SK-N-SH (cell line): Measurements from ENCODE around the gene NTN1. TPM values are rescaled to one million over a fixed set of nuclear protein-coding genes. Genes with fewer than 3 reads are reported as not detected.

Source experiments
- CTCF ChIA-PET: fragments of 300-600, 350-600 bp; formaldehyde crosslinking; extraction: SDS; loops from one replicate; lab custom pipeline; 2021; lab: Yijun Ruan, JAX
- POLR2A ChIA-PET: fragments of 350-600 bp; sonication (Branson Sonifier 250); formaldehyde crosslinking; extraction: SDS; loops from one replicate; lab custom pipeline; 2020; ENCODE audit warnings: antibody characterized with exemption, inconsistent platforms; lab: Yijun Ruan, JAX
- DNase-seq: peaks from one replicate; pipeline ENCODE4 v3.0.0; 2012
- H2AFZ ChIP-seq: fragments of 200-600 bp; sonication (generic); 2 replicates; pipeline ENCODE4 v1.8.1; 2016; ENCODE audit warnings: antibody characterized with exemption, mild to moderate bottlenecking, low read depth
- H3F3A ChIP-seq: fragments of 200-600 bp; sonication (generic); replicated peaks from 2 replicates; pipeline ENCODE3; 2016; ENCODE audit warnings: antibody characterized with exemption, mild to moderate bottlenecking; ENCODE audit not compliant: insufficient read depth
- H3K27ac ChIP-seq, 2 experiments: fragments of 200-500 bp in 1 of 2; fragments of 200-600 bp in 1 of 2; sonication (Bioruptor generic) in 1 of 2; sonication (generic), shearing (Covaris generic) in 1 of 2; 2 replicates each; pipeline versions ENCODE4 v1.5.1 to v1.6.1; 2014 to 2016; ENCODE audit warnings: low read depth in 2 of 2, inconsistent platforms in 1 of 2, low read length in 1 of 2, mild to moderate bottlenecking in 1 of 2, mixed read lengths in 1 of 2
- H3K27me3 ChIP-seq: fragments of 200-600 bp; sonication (generic), shearing (Covaris generic); 2 replicates; pipeline ENCODE4 v1.6.1; 2016; ENCODE audit warnings: mixed run types; ENCODE audit not compliant: insufficient read depth
- H3K36me3 ChIP-seq, 2 experiments: fragments of 200-500 bp in 1 of 2; fragments of 200-600 bp in 1 of 2; sonication (Bioruptor generic) in 1 of 2; sonication (generic) in 1 of 2; replicated peaks in 1 of 2; 2 replicates each; pipeline versions ENCODE3 to v1.5.1; 2014 to 2016; ENCODE audit warnings: low read length in 1 of 2, mild to moderate bottlenecking in 1 of 2; ENCODE audit not compliant: insufficient read depth in 2 of 2, control insufficient read depth in 1 of 2
- H3K4me1 ChIP-seq, 2 experiments: fragments of 200-500 bp in 1 of 2; fragments of 200-600 bp in 1 of 2; sonication (Bioruptor generic) in 1 of 2; sonication (generic), shearing (Covaris generic) in 1 of 2; 2 replicates each; pipeline versions ENCODE4 v1.5.1 to v1.6.1; 2014 to 2016; ENCODE audit warnings: low read depth in 1 of 2, low read length in 1 of 2, mixed run types in 1 of 2; ENCODE audit not compliant: insufficient read depth in 2 of 2, control insufficient read depth in 1 of 2
- H3K4me2 ChIP-seq: fragments of 200-600 bp; sonication (generic), shearing (Covaris generic); 2 replicates; pipeline ENCODE4 v1.6.1; 2017; ENCODE audit warnings: mixed run types
- H3K4me3 ChIP-seq, 2 experiments: fragments of 200-500 bp in 1 of 2; fragments of 200-600 bp in 1 of 2; sonication (Bioruptor generic) in 1 of 2; sonication (generic), shearing (Covaris generic) in 1 of 2; 2 replicates each; pipeline versions ENCODE4 v1.5.1 to v1.8.1; 2014 to 2016; ENCODE audit warnings: low read depth in 2 of 2, inconsistent platforms in 1 of 2, low read length in 1 of 2, mild to moderate bottlenecking in 1 of 2, mixed read lengths in 1 of 2, moderate library complexity in 1 of 2
- H3K79me2 ChIP-seq: fragments of 200-600 bp; sonication (generic); 2 replicates; pipeline ENCODE4 v1.8.1; 2017; ENCODE audit warnings: mild to moderate bottlenecking; ENCODE audit not compliant: insufficient read depth
- H3K9ac ChIP-seq: fragments of 200-600 bp; sonication (generic); 2 replicates; pipeline ENCODE4 v1.6.1; 2017; ENCODE audit warnings: mixed run types
- H3K9me2 ChIP-seq: fragments of 200-600 bp; sonication (generic); 2 replicates; pipeline ENCODE4 v1.6.1; 2017; ENCODE audit warnings: mixed run types
- H3K9me3 ChIP-seq: fragments of 200-600 bp; sonication (generic); 2 replicates; pipeline ENCODE4 v1.6.1; 2017; ENCODE audit warnings: mixed run types, mild to moderate bottlenecking, moderate library complexity
- H4K20me1 ChIP-seq: fragments of 200-600 bp; sonication (generic); 2 replicates; pipeline ENCODE4 v1.6.1; 2017; ENCODE audit warnings: mild to moderate bottlenecking, mixed run types; ENCODE audit not compliant: insufficient read depth
- CHD2 ChIP-seq: fragments of 150-350 bp; IDR thresholded peaks from 2 replicates; pipeline ENCODE4 v1.6.1; 2018; ENCODE audit warnings: low read length; ENCODE audit not compliant: partially characterized antibody
- ELF1 ChIP-seq: IDR thresholded peaks from 2 replicates; pipeline ENCODE4 v1.4.0; 2012
- FOXJ3 ChIP-seq: sonication (generic); formaldehyde crosslinking; IDR thresholded peaks from 2 replicates; pipeline ENCODE4 v1.5.1; 2020; ENCODE audit warnings: mild to moderate bottlenecking, missing genetic modification reagents
- JUND ChIP-seq: IDR thresholded peaks from 2 replicates; pipeline ENCODE4 v1.4.0; 2012
- RFX5 ChIP-seq: IDR thresholded peaks from 2 replicates; pipeline ENCODE4 v1.6.1; 2012; ENCODE audit warnings: mild to moderate bottlenecking, improper control_type of control experiment, low read length
- SMC3 ChIP-seq: IDR thresholded peaks from 2 replicates; pipeline ENCODE4 v1.6.1; 2012; ENCODE audit warnings: low read depth, low read length, improper control_type of control experiment
- TEAD4 ChIP-seq: IDR thresholded peaks from 2 replicates; pipeline ENCODE4 v1.4.0; 2012; ENCODE audit warnings: mild to moderate bottlenecking, borderline replicate concordance; ENCODE audit not compliant: insufficient read depth
- WGBS: methylation state at CpG from one replicate; pipeline ENCODE4 v1.1.6; 2017; ENCODE audit warnings: low lambda C conversion rate; 5-methylcytosine and 5-hydroxymethylcytosine counted together
- polyA plus RNA-seq, 3 experiments: library from polyadenylated mRNA; depleted of rRNA; stranded (reverse); fragments of >200 nt; gene quantifications; 2 replicates each; pipeline ENCODE4 v1.2.3, GENCODE V29; 2012
- TF ChIP-seq, protein P1 (sequence below): fragments of 150-350 bp; IDR thresholded peaks from 2 replicates; pipeline ENCODE4 v1.6.1; 2017; ENCODE audit warnings: antibody characterized with exemption, low read length, low read depth, borderline replicate concordance
- TF ChIP-seq, protein P2 (sequence below): IDR thresholded peaks from 2 replicates; pipeline ENCODE4 v1.4.0; 2012; ENCODE audit warnings: low read depth, borderline replicate concordance
- TF ChIP-seq, protein P3 (sequence below): IDR thresholded peaks from 2 replicates; pipeline ENCODE4 v1.4.0; 2012; ENCODE audit warnings: low read depth
- TF ChIP-seq, protein P4 (sequence below): fragments of 200-600 bp; sonication (generic); IDR thresholded peaks from 2 replicates; pipeline ENCODE4 v1.6.1; 2017; ENCODE audit warnings: antibody characterized with exemption, mild to moderate bottlenecking, moderate library complexity
- TF ChIP-seq, protein P5 (sequence below): fragments of 150-350 bp; IDR thresholded peaks from 2 replicates; pipeline ENCODE4 v1.6.1; 2016; ENCODE audit warnings: mild to moderate bottlenecking, low read depth, low read length
- TF ChIP-seq, protein P6 (sequence below): IDR thresholded peaks from 2 replicates; pipeline ENCODE4 v1.6.1; 2012; ENCODE audit warnings: mild to moderate bottlenecking, low read depth, low read length, moderate library complexity

NTN1 gene
- polyA plus RNA-seq, 1 of the 3 experiments (the other 2 are of a cell fraction): 0.05 TPM

DNA sequence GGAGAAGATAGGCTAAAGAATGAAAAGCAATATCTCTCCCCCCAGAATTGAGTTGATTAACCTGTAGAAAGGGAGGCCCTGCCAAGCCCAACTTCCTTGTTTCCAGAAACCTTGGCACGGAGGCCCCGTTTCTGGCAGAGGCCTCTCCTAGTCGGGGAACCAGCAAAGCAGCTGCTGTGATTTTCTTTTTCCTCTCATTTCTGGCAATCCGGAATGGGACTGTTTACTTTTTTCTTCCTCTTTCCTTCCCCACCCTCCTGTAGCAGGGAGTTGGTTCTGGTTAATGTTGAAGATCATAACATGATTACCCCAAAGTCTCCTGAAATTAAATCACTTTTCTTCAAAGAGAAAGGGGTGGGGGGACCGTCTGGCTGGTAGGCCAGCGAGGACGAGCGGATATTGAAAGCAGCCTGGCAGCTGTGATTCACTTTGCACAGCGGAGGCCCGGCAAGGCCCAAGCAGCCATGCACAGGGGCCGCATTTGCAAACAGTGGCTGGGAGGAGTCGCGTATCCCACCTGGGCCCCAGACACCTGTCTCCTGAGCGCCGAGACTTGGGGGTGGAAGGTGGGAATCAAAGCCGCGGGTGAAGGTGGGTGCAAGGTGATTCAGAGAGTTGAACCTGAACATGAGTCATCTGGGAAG lies 51.5 kb downstream of the NTN1 start (continued):
- TF ChIP-seq, protein P1, sequence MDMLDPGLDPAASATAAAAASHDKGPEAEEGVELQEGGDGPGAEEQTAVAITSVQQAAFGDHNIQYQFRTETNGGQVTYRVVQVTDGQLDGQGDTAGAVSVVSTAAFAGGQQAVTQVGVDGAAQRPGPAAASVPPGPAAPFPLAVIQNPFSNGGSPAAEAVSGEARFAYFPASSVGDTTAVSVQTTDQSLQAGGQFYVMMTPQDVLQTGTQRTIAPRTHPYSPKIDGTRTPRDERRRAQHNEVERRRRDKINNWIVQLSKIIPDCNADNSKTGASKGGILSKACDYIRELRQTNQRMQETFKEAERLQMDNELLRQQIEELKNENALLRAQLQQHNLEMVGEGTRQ: no peak
- TF ChIP-seq FOXJ3 (CRISPR knock-in tag) (no peak), TEAD4 (no peak), CHD2 (no peak), JUND (no peak)
- TF ChIP-seq, protein P2, sequence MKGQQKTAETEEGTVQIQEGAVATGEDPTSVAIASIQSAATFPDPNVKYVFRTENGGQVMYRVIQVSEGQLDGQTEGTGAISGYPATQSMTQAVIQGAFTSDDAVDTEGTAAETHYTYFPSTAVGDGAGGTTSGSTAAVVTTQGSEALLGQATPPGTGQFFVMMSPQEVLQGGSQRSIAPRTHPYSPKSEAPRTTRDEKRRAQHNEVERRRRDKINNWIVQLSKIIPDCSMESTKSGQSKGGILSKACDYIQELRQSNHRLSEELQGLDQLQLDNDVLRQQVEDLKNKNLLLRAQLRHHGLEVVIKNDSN: no peak
- TF ChIP-seq, protein P3, sequence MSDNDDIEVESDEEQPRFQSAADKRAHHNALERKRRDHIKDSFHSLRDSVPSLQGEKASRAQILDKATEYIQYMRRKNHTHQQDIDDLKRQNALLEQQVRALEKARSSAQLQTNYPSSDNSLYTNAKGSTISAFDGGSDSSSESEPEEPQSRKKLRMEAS: no peak
- TF ChIP-seq, all 33 proteins: peak for 0

DNA sequence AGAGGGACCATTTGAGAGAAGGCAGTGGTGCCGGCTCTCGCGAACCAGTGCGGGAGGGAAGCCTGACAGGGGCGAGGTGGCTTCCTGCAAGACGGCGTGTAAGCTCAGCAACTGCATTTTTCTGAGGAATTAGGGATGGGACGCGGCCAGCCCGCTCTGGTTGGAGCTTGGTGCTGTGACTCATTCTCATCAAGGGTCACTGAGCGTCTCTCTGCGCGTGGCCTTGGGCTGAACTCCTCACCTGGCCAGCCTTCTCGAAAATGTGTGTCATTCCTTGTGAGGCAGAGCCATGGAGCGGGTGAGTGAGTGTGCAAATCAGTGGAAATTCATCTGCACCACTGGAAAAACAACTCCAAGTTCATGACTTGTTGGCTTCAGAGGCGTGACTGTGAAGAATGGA lies 52.8 kb downstream of the NTN1 start:
- Histone ChIP-seq H3K79me2 (no peaks in the 10 kb centered on the region), H3K9me2 (no peaks in the 10 kb centered on the region), H3K27me3 (peaks cover 13% of the 10 kb centered on the region; the same call in 1 of the 2 replicates), H3K9me3 (no peaks in the 10 kb centered on the region), H2AFZ (no peak overlapping the region), H3K4me1 (no peaks in the 10 kb centered on the region), H3F3A (no peaks in the 10 kb centered on the region), H3K4me3 (no peak overlapping the region), H3K9ac (no peak overlapping the region), H3K36me3 (no peaks in the 10 kb centered on the region), H4K20me1 (no peaks in the 10 kb centered on the region), H3K27ac (no peak overlapping the region), H3K4me2 (no peak overlapping the region)
- DNase-seq: no peak
- ChIA-PET CTCF (no interaction called here), POLR2A (no interaction called here)
- TF ChIP-seq ELF1: no peak
- TF ChIP-seq, protein P4, sequence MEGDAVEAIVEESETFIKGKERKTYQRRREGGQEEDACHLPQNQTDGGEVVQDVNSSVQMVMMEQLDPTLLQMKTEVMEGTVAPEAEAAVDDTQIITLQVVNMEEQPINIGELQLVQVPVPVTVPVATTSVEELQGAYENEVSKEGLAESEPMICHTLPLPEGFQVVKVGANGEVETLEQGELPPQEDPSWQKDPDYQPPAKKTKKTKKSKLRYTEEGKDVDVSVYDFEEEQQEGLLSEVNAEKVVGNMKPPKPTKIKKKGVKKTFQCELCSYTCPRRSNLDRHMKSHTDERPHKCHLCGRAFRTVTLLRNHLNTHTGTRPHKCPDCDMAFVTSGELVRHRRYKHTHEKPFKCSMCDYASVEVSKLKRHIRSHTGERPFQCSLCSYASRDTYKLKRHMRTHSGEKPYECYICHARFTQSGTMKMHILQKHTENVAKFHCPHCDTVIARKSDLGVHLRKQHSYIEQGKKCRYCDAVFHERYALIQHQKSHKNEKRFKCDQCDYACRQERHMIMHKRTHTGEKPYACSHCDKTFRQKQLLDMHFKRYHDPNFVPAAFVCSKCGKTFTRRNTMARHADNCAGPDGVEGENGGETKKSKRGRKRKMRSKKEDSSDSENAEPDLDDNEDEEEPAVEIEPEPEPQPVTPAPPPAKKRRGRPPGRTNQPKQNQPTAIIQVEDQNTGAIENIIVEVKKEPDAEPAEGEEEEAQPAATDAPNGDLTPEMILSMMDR: no peak
- TF ChIP-seq SMC3: no peak
- TF ChIP-seq, protein P5, sequence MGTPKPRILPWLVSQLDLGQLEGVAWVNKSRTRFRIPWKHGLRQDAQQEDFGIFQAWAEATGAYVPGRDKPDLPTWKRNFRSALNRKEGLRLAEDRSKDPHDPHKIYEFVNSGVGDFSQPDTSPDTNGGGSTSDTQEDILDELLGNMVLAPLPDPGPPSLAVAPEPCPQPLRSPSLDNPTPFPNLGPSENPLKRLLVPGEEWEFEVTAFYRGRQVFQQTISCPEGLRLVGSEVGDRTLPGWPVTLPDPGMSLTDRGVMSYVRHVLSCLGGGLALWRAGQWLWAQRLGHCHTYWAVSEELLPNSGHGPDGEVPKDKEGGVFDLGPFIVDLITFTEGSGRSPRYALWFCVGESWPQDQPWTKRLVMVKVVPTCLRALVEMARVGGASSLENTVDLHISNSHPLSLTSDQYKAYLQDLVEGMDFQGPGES: no peak
- no peak for TF ChIP-seq TEAD4
- TF ChIP-seq JUND: no peak
- no peak for TF ChIP-seq RFX5
- TF ChIP-seq, protein P6, sequence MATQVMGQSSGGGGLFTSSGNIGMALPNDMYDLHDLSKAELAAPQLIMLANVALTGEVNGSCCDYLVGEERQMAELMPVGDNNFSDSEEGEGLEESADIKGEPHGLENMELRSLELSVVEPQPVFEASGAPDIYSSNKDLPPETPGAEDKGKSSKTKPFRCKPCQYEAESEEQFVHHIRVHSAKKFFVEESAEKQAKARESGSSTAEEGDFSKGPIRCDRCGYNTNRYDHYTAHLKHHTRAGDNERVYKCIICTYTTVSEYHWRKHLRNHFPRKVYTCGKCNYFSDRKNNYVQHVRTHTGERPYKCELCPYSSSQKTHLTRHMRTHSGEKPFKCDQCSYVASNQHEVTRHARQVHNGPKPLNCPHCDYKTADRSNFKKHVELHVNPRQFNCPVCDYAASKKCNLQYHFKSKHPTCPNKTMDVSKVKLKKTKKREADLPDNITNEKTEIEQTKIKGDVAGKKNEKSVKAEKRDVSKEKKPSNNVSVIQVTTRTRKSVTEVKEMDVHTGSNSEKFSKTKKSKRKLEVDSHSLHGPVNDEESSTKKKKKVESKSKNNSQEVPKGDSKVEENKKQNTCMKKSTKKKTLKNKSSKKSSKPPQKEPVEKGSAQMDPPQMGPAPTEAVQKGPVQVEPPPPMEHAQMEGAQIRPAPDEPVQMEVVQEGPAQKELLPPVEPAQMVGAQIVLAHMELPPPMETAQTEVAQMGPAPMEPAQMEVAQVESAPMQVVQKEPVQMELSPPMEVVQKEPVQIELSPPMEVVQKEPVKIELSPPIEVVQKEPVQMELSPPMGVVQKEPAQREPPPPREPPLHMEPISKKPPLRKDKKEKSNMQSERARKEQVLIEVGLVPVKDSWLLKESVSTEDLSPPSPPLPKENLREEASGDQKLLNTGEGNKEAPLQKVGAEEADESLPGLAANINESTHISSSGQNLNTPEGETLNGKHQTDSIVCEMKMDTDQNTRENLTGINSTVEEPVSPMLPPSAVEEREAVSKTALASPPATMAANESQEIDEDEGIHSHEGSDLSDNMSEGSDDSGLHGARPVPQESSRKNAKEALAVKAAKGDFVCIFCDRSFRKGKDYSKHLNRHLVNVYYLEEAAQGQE: no peak
- 70% methylated on average over 15 of the region's 16 CpGs for WGBS
